NOMO-1 treated with dmso at 0.1 percent for 144 hours (cell line): ENCODE measurements around the gene DDX11.
"Not testable (repeated sequence)": the region's sequence is repeated elsewhere in the genome, so short reads cannot be mapped to it uniquely, and the experiment has no call there.

Experiments used
- DNase-seq: peaks from one replicate; lab custom pipeline; 2025; ENCODE audit not compliant: unreplicated experiment; lab: John Stamatoyannopoulos, UW

DDX11 gene

DNA sequence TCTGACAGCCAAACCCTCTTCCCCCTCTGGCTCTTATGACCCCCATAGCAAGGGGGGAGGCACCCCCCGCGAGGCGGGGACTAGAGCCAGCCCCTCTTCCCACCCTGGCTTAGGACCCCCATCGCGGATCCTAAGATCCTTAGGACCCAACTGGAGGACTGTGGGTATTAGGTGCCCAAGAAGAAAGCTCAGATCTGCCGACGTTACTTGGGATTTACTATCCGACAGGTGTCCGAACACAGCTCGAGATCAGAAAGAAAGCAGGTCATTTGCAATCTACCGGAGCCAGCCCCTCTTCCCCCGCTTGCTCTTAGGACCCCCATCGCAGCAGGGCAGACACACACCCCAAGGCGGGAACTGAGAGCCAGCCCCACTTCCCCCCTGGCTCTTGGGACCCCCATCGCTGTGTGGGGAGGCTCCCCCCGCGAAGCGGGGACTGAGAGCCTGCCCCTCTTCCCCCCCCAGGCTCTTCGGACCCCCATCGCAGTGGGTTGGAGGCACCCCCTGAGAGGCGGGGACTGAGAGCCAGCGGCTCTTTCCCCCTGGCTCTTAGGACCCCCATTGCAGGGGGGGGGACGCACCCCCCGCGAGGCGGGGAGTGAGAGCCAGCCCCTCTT is 46.8 kb downstream of the DDX11 start:
- no peak for DNase-seq

DNA sequence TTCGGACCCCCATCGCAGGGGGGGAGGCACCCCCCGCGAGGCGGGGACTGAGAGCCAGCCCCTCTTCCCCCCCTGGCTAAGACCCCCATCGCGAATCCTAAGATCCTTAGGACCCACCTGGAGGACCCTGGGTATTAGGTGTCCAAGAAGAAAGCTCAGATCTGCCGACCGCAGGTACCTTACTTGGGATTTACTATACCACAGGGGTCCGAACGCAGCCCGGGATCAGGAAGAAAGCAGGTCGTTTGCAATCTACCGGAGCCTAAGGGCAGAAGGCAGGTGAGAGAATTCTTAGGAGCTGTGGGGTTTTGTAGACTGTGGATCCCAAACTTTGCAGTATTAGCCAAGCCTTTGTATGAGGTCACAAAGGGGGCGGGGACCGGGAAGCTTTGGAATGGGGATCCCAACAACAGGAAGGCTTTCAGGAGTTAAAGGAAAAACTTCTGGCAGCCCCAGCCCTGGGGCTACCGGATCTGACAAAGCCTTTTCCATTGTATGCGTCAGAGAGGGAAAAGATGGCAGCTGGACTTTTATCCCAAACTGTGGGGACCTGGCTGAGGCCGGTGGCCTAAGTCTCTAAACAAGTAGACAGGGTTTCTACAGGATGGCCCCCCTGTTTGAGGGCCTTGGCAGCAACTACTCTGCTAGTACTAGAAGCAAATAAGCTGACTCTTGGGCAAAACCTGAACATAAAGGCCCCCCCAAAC is 47.5 kb downstream of the DDX11 start:
- not testable (repeated sequence) for DNase-seq

DNA sequence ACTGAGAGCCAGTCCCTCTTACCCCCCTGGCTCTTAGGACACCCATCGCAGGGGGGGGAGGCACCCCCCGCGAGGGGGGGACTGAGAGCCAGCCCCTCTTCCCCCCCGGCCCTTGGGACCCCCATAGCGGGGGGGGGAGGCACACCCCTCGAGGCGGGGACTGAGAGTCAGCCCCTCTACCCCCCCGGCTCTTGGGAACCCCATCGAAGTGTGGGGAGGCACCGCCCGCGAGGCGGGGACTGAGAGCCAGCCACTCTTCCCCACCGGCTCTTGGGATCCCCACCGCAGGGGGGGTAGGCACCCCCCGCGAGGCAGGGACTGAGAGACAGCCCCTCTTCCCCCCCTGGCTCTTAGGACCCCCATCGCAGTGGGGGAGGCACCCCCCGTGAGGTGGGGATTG is 48.8 kb downstream of the DDX11 start:
- DNase-seq: no peak

DNA sequence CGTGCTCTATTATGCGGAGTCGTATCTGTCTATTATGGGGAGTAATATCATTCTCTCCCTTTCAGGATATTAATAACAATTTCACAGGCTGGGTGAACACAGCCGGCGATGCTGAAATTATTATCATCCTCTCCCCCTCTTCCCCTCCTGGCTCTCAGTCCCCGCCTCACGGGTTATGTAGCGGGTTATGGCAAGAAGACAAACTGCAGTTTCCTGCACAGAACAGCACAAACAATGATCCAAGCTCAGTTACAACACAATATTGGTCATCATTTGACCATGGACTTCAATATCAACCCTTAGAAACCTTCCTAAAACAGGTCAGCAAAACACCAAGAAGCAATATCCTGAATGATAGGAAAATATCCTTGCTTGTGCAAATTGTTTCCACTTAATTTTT is 50.5 kb downstream of the DDX11 start:
- DNase-seq: not testable (repeated sequence)

DNA sequence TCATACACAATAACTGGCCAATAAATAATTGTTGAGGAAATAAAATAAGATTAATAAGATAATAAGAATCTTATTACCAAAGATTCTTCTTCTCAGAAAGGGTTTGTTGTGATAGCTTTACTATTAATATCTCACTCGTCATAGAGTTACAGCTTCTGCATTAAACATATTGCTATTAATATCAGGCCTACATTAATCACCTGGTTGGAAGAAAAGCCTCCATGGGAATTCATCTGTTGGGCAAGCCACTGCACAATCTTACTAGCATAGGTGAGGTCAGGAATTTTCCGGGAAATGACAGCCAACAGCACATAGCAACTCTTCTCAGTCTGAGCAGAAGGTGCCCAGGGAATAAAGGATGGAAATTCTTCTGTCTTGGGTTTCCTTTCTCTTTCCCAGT is 51.5 kb downstream of the DDX11 start:
- DNase-seq: not testable (repeated sequence)

DNA sequence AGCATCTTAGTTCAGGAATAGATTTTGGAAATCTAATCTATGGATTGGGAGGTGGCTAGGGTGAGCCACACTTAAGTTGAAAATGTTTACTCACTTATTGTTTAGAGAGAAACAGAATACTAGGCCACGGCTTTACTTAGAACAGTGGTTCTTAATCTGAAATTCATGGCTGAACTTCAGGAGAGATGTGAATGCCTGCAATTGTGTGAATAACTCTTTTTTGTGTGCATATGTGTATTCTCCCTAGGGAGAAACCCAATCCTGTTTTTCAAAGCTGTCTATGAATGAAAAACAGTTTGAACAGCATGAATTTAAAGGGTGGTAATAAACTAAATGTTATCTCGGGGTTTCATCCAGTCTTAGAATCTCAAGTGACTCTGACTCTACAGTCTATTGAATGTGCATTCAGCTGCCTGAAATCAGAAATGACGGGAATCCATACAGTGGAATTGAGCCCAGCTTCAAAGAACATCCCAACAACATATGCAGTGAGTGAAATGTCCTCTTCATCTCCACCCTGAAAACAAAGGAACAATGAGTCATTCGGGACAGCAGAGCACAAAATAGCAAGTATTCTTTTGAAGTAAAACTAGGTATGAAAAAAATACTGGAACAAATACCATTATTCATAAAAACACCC is 53.7 kb downstream of the DDX11 start:
- not testable (repeated sequence) for DNase-seq

DNA sequence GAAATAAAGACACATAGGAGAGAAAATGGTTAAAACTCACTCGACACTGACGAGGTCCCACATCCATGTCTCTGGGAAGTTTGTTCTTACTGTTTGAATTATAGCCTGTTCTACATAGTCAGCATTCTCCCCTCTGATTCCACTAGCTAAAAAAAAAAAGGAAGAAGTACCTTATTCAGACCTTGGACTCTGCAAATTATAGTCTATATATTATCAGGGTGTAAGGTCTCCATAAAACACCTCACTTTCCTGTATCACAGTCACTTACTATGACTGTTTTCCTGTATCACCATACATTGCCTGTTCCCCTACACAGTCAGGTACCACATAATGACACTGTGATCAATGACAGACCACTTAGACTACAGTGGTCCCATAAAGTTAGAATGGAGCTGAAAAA is 62.9 kb downstream of the DDX11 start:
- not testable (repeated sequence) for DNase-seq

DNA sequence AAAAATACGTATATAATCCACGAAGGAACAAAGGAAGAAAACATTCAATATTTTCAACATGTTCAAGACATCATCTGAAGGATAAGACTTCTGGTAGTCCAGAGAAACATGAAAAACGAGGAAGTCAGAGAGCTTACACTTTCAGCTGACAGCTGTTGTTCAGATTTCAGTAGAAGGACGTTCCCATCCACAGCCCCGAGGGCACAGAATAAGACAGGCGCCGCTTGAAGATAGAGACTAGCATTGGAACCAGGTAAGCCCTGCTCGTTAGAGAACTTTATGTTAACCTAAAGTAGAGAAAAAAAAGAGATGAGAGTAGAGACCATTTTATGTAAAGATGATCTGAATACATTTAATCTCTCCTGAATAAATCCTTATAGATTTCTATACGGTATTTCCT is 71.1 kb downstream of the DDX11 start:
- DNase-seq: not testable (repeated sequence)

DNA sequence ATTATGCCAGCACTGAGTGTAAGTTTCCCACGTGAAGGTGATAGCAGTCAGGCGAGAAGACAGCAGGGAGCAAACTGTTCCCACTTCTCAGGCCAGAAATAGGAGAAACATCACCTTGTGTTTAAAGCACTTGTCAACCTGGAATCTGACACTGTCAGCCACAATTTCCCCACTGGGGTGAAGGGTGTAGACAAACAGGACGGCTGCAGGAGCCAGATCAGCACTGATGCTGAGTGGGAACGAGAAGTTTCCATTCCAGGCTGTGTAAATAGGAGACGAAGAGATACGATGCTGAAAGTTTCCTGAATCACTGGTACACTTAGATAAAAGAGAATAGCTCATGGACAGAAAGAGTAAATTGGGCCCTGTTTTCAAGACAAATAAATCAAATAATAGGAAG is 71.6 kb downstream of the DDX11 start:
- not testable (repeated sequence) for DNase-seq

DNA sequence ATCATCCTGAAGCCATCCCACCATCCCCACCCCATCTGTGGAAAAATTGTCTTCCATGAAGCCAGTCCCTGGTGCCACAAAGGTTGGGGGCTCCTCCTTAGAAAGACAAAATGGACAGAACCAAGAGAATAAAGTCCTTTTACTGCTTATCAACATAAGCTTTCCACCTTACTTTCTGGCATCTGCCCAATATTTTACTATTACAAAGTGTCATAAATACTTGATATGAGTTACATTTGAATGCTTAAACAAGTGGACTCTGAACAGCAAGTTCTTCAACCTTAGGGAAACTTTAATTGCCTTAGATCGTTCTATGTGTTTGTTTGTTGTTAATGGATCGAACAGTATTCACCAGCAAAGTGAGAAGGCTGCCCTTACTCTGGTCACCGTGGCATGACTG is 73.8 kb downstream of the DDX11 start:
- DNase-seq: not testable (repeated sequence)

DNA sequence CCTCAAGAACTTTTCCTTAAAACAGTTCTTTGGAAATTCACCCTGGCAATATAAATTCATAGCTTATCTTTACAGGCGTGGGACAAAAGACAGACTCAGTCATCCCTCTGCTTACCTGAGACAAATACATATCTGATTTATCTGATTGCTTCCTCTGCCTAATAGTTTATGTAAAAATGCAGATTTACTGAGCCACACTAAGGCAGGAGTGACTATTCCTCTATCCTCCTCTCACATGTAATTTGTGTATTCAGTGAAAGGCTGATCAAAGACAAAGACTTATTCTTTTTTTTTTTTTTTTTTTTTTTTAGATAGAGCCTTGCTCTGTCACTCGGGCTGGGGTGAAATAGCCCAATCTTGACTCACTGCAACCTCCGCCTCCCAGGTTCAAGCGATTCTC is 77.1 kb downstream of the DDX11 start:
- DNase-seq: not testable (repeated sequence)
